Neutrophil (primary cell): ENCODE data around the gene CPN1.
"Not testable (repeated sequence)": the region's sequence is repeated elsewhere in the genome, so short reads cannot be mapped to it uniquely, and the experiment has no call there.

Experiments used
- H3K27ac ChIP-seq: fragments of 200-600 bp; sonication (generic); 2 replicates; pipeline ENCODE4 v1.5.1; 2016; ENCODE audit warnings: mild to moderate bottlenecking, moderate library complexity
- H3K27me3 ChIP-seq: fragments of 200-600 bp; sonication (generic); 2 replicates; pipeline ENCODE4 v1.6.0; 2016; ENCODE audit warnings: mild to moderate bottlenecking
- H3K36me3 ChIP-seq: fragments of 200-600 bp; sonication (generic); 2 replicates; pipeline ENCODE4 v1.5.1; 2017
- H3K4me1 ChIP-seq, 2 experiments: fragments of 200-600 bp in 1 of 2; sonication (generic) in 1 of 2; 1 replicate in 1 of 2; 2 replicates in 1 of 2; pipeline versions ENCODE4 v1.5.1 to v1.6.1; 2013 to 2016; ENCODE audit warnings: low read depth in 1 of 2, low read length in 1 of 2, mild to moderate bottlenecking in 1 of 2, moderate library complexity in 1 of 2; ENCODE audit not compliant: control insufficient read depth in 1 of 2, insufficient read depth in 1 of 2
- H3K4me3 ChIP-seq, 2 experiments: fragments of 200-600 bp in 1 of 2; sonication (generic) in 1 of 2; 1 replicate in 1 of 2; 2 replicates in 1 of 2; pipeline ENCODE4 v1.5.1; 2013 to 2016; ENCODE audit warnings: low read depth in 1 of 2, low read length in 1 of 2, mild to moderate bottlenecking in 1 of 2, moderate library complexity in 1 of 2
- H3K9me3 ChIP-seq: fragments of 200-600 bp; sonication (generic); 2 replicates; pipeline ENCODE4 v1.5.1; 2016
- CTCF ChIP-seq: fragments of 200-600 bp; sonication (generic); IDR thresholded peaks from 2 replicates; pipeline ENCODE4 v1.5.1; 2016; ENCODE audit warnings: antibody characterized with exemption

CPN1 gene

DNA sequence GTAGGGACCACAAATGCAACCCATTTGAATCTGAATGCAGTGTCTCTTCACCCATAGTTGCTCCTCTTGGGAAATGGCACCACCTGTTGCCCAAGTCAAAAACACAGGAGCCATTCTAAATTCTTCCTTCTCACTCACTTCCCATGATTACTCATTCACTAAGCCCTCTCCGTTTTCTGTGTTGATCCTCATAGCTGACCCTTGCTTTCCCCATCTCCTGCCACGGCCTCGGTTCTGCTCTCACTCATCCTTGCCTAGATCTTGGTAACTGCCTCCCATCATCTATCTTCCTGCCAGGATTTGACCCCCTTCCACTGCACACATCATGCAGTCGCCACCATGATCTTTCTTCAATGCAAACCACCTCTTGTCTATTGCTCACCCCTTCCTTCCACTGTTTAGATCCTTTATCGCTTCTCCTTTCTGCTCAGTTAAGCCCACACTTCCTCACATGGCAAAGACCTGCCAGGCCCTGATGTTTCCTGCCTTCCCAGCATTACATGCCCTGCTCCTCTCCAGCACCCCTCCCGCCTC is 19.0 kb upstream of the CPN1 start:
- Histone ChIP-seq H3K9me3 (no peaks in the 10 kb centered on the region), H3K36me3 (no peaks in the 10 kb centered on the region), H3K27me3 (peaks cover 13% of the 10 kb centered on the region), H3K27ac (no peak overlapping the region), H3K4me1 (no peaks in the 10 kb centered on the region), H3K4me3 (no peak overlapping the region)
- TF ChIP-seq CTCF = no peak

DNA sequence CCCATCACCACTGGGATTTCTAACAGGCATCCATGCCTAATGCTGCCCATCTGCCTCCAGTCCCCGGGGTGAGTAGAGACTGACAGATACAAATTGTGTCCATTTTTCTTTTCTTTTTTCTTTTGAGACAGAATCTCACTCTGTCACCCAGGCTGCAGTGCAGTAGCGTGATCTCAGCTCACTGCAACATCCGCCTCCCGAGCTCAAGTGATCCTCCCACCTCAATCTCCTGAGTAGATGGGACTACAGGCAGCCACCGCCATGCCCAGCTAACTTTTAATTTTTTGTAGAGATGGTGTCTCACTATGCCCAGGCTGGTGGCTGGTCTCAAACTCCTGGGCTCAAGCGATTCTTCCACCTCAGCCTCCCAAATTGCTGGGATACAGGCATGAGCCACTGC is 7.6 kb upstream of the CPN1 start:
- TF ChIP-seq CTCF = no peak
- Histone ChIP-seq H3K4me1 (no peaks in the 10 kb centered on the region), H3K9me3 (no peaks in the 10 kb centered on the region), H3K4me3 (no peak overlapping the region), H3K27ac (no peak overlapping the region), H3K27me3 (peaks cover 48% of the 10 kb centered on the region), H3K36me3 (no peaks in the 10 kb centered on the region)

DNA sequence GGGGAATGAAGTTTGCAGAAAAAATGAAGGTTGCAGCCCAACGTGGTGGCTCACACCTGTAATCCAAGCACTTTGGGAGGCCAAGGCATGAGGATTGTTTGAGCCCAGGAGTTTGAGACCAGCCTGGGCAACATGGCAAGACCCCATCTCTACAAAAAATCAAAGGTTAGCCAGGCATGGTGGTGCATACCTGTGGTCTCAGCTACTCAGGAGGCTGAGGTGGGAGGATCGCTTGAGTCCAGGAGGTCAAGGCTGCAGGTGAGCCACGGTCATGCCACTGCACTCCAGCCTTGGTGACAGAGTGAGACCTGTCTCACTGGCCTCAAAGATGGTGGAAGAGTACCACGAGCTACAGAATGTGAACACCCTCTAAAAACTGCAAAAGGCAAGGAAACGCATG is 5.0 kb upstream of the CPN1 start:
- H3K4me1 ChIP-seq, H3K36me3 ChIP-seq, H3K4me3 ChIP-seq, H3K9me3 ChIP-seq, H3K27ac ChIP-seq: not testable (repeated sequence)
- H3K27me3 ChIP-seq = peaks cover 65% of the 10 kb centered on the region

- no peaks in the 10 kb centered on the region for H3K9me3 ChIP-seq
- H3K27me3 ChIP-seq = peaks cover 75% of the 10 kb centered on the region
- no peaks in the 10 kb centered on the region for H3K4me1 ChIP-seq
- TF ChIP-seq CTCF = no peak
- no peaks in the 10 kb centered on the region for H3K36me3 ChIP-seq
- H3K27ac ChIP-seq = no peak overlapping the region
- no peak overlapping the region for H3K4me3 ChIP-seq
These were observed 3.9 kb upstream of the CPN1 start for GRCh38 chr10:100085596-100085995.

DNA sequence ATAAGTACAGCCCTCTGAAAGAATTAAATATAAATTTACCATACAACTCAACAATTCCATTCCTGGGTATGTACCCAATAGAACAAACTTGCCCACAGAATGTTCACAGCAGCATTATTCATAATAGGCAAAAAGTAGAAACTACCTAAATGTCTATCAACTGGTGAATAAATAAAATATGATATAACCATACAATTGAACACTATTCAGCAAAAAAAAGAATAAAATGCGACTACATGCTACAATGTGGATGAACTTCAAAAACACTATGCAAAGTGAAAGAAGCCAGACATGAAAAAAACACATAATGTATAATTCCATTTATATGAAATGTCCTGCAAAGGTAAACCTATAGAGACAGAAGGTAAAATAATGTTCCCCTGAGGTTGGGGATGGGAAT is 2.0 kb upstream of the CPN1 start:
- Histone ChIP-seq H3K36me3 (no peaks in the 10 kb centered on the region), H3K27me3 (peaks cover 64% of the 10 kb centered on the region), H3K4me1 (no peaks in the 10 kb centered on the region), H3K4me3 (no peak overlapping the region), H3K27ac (no peak overlapping the region), H3K9me3 (no peaks in the 10 kb centered on the region)
- no peak for TF ChIP-seq CTCF

DNA sequence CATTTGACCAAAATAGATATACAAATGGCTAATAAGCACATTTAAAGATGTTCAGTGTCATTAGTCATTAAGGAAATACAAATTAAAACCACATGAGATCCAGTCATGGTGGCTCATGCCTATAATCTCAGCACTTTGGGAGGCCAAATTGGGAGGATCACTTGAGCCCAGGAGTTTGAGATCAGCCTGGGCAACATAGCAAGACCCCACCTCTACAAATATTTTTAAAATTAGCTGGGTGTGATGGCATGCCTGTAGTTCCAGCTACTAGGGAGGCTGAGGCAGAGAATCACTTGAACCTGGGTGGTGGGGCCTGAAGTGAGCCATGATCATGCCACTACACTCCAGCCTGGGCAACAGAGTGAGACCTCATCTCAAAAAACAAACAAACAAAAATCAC is 607 bp upstream of the CPN1 start:
- not testable (repeated sequence) for H3K27ac ChIP-seq
- peaks cover 53% of the 10 kb centered on the region for H3K27me3 ChIP-seq

DNA sequence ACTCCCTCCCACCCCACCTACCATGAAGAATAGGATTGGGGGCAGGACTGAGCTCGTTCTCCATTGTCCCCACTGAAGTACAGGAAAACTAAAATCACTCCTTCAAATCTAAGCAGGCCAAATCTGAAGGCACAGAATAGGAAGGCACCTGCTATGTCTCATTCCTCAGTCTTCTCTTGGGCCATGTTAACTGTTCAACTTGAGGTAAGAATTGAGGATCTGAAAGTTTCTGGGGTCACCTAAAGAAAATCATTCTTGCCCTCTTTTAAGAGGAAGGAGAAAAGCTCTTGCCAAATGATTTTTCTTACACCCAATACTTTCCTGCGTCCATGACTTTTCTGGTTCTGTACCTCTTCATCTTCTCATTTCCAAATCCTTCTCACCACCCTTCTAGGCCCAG is 4.9 kb downstream of the CPN1 start:
- no peaks in the 10 kb centered on the region for H3K36me3 ChIP-seq
- no peak overlapping the region for H3K4me3 ChIP-seq
- H3K27me3 ChIP-seq = peaks cover 12% of the 10 kb centered on the region
- no peak for TF ChIP-seq CTCF
- H3K9me3 ChIP-seq = no peaks in the 10 kb centered on the region
- H3K4me1 ChIP-seq = no peaks in the 10 kb centered on the region
- H3K27ac ChIP-seq = no peak overlapping the region

More for the DNA sequence above, 607 bp upstream of the CPN1 start:
- H3K9me3 ChIP-seq, H3K4me3 ChIP-seq, H3K36me3 ChIP-seq, H3K4me1 ChIP-seq: not testable (repeated sequence)
